ENCODE data around the gene CCNYL1.
"Not testable (repeated sequence)": the region's sequence is repeated elsewhere in the genome, so short reads cannot be mapped to it uniquely, and the experiment has no call there.

Gene CCNYL1

DNA sequence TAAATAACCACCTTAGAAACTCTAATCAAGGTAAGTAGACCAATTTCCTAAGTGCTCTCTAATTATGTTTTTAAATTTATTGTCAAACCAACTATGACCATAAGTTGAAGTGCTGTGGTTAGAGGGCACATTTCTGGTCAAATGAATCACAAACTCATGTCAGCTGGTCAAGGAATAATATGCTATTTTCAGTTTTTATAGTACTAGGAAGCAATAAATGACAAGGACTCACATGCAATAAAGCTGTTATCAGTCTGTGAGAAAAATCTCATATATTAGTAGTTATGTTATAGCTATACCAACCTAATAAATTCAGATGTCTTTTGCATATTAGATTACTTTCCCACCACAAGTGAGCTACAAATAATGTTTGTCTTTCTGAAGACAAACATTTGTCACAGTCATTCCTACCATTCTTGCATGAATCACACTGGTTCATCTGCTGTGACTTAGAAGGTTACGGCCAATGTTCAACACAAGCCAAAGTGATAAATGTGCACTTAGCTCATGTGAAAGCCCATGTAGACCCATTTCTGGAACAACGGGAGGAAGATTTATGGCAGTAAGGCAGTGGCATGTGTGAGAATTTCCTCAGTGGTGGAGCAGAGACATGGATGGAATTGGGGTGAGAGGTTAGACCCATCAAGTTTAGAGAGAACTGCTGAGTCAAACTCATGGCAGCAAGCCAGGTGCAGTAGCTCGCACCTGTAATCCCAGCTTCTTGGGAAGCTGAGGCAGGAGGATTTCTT lies 27.4 kb upstream of the CCNYL1 start:
- Histone ChIP-seq H3K27me3 (ENCODE audit: control insufficient read depth, insufficient read depth, low read length) (no peaks in the 10 kb centered on the region), H3K4me1 (ENCODE audit: control insufficient read depth, insufficient read depth, low read length) (no peaks in the 10 kb centered on the region), H3K9ac (ENCODE audit: low read length) (no peak overlapping the region), H3K36me3 (ENCODE audit: control insufficient read depth, insufficient read depth, low read length) (no peaks in the 10 kb centered on the region), H3K4me3 (ENCODE audit: low read length) (no peak overlapping the region), H3K9me3 (ENCODE audit: control insufficient read depth, low read length) (no peaks in the 10 kb centered on the region)

DNA sequence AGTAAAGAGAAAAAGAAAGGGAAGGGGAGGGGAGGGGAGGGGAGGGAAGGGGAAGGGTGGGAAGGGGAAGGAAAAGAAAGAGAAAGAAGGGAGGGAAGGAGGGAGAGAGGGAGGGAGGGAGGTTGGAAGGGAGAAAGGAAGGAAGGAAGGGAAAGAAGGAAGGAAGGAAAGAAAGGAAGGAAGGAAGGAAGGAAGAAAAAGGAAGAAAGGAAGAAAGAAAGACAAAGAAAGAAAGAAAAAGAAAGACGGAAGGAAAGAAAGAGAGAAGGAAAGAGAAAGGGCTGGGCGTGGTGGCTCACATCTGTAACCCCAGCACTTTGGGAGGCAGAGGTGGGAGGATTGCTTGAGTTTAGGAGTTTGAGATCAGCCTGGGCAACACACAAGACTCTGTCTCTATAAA lies 24.6 kb upstream of the CCNYL1 start:
- Histone ChIP-seq H3K36me3 (ENCODE audit: control insufficient read depth, insufficient read depth, low read length) (no peaks in the 10 kb centered on the region), H3K27me3 (ENCODE audit: control insufficient read depth, insufficient read depth, low read length) (no peaks in the 10 kb centered on the region), H3K9ac (ENCODE audit: low read length) (no peak overlapping the region), H3K9me3 (ENCODE audit: control insufficient read depth, low read length) (no peaks in the 10 kb centered on the region), H3K4me1 (ENCODE audit: control insufficient read depth, insufficient read depth, low read length) (no peaks in the 10 kb centered on the region), H3K4me3 (ENCODE audit: low read length) (no peak overlapping the region)

DNA sequence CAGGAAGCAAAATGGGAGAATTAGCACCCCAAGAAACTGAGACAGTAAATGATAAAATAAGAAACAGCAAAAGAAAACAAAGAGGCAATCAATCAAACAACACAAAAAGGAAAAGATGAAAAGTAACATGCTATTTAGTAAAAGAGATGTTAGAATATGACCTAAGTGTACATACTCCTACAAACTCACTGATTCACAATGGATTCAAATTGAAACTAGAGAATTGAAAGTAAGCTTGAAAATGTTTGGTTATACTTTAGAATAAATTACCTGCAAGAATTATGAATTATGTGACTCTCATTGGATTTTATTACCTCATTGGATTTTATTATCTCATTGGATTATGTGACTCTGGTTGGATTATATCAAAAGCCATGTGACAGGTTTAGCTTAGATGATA lies 22.8 kb upstream of the CCNYL1 start:
- H3K4me1 ChIP-seq (ENCODE audit: control insufficient read depth, insufficient read depth, low read length), result no peaks in the 10 kb centered on the region
- H3K9me3 ChIP-seq (ENCODE audit: control insufficient read depth, low read length), result no peaks in the 10 kb centered on the region
- no peak overlapping the region for H3K4me3 ChIP-seq (ENCODE audit: low read length)
- no peaks in the 10 kb centered on the region for H3K36me3 ChIP-seq (ENCODE audit: control insufficient read depth, insufficient read depth, low read length)
- no peak overlapping the region for H3K9ac ChIP-seq (ENCODE audit: low read length)
- H3K27me3 ChIP-seq (ENCODE audit: control insufficient read depth, insufficient read depth, low read length), result no peaks in the 10 kb centered on the region

DNA sequence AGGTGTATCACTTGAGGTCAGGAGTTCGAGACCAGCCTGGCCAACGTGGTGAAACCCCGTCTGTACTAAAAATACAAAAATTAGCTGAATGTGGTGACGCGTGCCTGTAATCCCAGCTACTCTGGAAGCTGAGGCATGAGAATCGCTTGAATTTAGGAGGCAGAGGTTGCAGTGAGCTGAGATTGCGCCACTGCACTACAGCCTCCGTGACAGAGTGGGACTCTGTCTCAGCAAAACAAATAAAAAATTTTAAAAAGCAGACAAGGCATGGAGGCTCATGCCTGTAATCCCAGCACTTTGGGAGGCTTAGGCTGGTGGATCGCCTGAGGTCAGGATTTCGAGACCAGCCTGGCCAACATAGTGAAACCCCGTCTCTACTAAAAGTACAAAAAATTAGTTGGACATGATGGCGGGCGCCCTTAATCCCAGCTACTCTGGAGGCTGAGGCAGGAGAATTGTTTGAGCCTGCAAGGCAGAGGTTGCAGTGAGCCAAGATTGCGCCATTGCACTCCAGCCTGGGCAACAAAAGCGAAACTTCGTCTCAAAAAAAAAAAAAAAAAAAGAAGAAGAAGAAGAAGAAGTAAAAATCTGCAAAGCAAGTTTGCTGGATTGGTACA lies 20.5 kb upstream of the CCNYL1 start:
- not testable (repeated sequence) for H3K4me1 ChIP-seq (ENCODE audit: control insufficient read depth, insufficient read depth, low read length); H3K36me3 ChIP-seq (ENCODE audit: control insufficient read depth, insufficient read depth, low read length); H3K4me3 ChIP-seq (ENCODE audit: low read length); H3K9me3 ChIP-seq (ENCODE audit: control insufficient read depth, low read length); H3K27me3 ChIP-seq (ENCODE audit: control insufficient read depth, insufficient read depth, low read length); H3K9ac ChIP-seq (ENCODE audit: low read length)

DNA sequence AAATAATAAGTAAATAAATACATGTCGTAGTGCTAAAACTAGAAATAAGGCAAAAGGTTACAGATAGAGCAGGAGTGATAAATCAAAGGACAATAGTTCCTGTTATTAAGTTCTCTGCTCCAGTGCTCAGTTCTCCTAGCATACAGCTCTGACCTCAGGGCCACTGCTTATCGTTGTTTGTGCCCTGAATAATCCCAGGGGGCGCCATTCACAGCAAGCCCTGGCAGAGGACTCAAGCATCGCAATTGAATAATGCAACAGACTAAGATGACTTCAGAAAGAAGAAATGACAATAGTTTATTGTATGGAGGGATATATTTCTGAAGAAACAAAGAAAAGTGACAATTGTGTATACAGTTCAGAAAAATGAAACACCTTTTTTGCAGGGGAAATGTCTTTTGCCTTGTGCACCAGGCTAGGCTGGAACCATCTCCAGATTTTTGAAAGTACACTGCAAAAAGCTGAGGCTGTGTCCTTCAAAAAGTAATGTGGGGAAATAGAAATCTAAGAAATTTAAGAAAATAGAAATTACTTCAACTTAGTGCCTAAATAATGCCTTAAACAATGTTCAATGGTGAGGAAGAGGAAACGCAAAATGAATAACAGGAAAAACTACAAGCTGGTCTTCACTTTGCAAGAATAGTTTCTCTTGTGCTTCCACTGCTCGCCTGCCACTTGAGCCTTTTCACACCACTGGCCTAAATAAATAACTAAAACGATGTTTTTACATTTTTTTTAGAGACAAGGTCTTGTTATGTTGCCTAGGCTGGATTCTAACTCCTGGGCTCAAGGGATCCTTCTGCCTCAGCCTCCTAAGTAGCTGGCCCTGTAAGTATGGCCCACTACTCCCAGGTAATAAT lies 19.0 kb upstream of the CCNYL1 start:
- H3K9ac ChIP-seq (ENCODE audit: low read length), result no peak overlapping the region
- H3K36me3 ChIP-seq (ENCODE audit: control insufficient read depth, insufficient read depth, low read length), result no peaks in the 10 kb centered on the region
- H3K9me3 ChIP-seq (ENCODE audit: control insufficient read depth, low read length), result no peaks in the 10 kb centered on the region
- H3K4me1 ChIP-seq (ENCODE audit: control insufficient read depth, insufficient read depth, low read length), result no peaks in the 10 kb centered on the region
- H3K27me3 ChIP-seq (ENCODE audit: control insufficient read depth, insufficient read depth, low read length), result no peaks in the 10 kb centered on the region
- H3K4me3 ChIP-seq (ENCODE audit: low read length), result no peak overlapping the region

DNA sequence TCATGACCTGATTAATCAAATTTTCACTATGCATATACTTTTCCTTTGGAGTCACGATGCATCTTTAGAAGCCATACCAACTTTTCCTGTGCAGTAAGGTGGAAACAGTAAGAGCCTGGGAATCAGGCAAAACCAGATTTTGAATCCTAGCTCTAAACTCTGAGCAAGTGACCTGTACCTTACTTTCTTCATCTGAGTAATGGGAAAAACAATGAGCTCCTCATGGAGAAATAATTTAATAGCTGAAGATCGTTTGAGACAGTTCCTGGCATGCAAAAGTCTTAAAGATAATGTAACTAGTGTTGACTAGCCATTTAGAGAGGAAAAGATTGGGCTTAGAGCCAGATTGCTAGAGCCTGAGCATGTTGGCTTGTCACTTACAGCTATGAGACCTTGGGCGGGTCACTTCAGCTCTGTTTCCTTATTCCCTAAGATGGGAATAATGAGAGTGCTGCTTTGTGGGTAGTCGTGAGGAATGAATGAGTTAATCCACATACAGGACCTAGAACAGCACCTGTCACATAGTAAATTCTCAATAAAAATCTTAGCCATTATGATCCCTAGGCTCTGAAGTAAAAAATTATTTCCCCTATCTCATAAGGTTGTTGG lies 17.7 kb upstream of the CCNYL1 start:
- no peak overlapping the region for H3K9ac ChIP-seq (ENCODE audit: low read length)
- no peaks in the 10 kb centered on the region for H3K4me1 ChIP-seq (ENCODE audit: control insufficient read depth, insufficient read depth, low read length)
- H3K36me3 ChIP-seq (ENCODE audit: control insufficient read depth, insufficient read depth, low read length), result no peaks in the 10 kb centered on the region
- H3K27me3 ChIP-seq (ENCODE audit: control insufficient read depth, insufficient read depth, low read length), result no peaks in the 10 kb centered on the region
- H3K9me3 ChIP-seq (ENCODE audit: control insufficient read depth, low read length), result no peaks in the 10 kb centered on the region
- H3K4me3 ChIP-seq (ENCODE audit: low read length), result no peak overlapping the region

DNA sequence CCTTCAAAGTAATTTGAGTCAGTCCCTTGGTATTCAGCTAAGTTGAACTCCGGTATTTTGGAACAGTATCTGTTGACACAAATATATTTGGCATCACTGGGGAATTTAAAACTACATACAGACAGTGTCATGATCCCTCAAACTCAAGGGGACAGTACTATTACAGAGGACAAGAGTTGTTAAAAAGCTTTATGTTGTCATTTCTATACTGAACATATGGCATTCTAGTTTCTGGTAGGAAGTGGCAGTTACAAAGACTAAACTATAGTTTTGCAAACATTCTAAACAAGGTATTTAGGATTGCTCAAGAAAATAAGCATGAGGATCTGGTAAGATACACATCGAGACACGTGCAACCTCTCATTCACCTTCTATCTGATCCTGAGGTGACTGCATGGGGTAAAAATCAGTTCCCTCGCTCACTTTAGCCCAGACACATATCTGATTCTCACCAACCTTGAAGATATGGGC lies 16.6 kb upstream of the CCNYL1 start:
- no peaks in the 10 kb centered on the region for H3K36me3 ChIP-seq (ENCODE audit: control insufficient read depth, insufficient read depth, low read length)
- no peaks in the 10 kb centered on the region for H3K9me3 ChIP-seq (ENCODE audit: control insufficient read depth, low read length)
- H3K4me3 ChIP-seq (ENCODE audit: low read length), result no peak overlapping the region
- H3K9ac ChIP-seq (ENCODE audit: low read length), result no peak overlapping the region
- no peaks in the 10 kb centered on the region for H3K4me1 ChIP-seq (ENCODE audit: control insufficient read depth, insufficient read depth, low read length)
- no peaks in the 10 kb centered on the region for H3K27me3 ChIP-seq (ENCODE audit: control insufficient read depth, insufficient read depth, low read length)

DNA sequence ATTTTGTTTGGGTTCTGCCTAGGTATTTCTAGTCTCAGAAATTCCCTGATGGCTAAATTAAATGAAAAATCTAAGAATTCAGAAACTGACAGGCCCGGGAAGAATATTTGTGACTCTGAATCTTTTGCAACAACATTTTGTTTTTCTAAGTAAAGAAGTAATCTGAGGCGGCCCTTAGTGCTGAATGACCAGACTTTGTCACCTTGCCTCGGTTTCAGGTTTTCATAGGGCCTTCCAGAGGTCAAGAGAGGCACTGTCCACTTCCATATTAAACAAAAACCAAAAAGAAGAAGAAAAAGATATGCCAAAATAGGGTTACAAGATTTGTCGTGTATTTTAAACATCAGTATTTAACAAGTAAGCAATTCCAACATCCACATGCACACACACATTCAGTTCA lies 16.1 kb upstream of the CCNYL1 start:
- Histone ChIP-seq H3K27me3 (ENCODE audit: control insufficient read depth, insufficient read depth, low read length) (no peaks in the 10 kb centered on the region), H3K4me3 (ENCODE audit: low read length) (no peak overlapping the region)

DNA sequence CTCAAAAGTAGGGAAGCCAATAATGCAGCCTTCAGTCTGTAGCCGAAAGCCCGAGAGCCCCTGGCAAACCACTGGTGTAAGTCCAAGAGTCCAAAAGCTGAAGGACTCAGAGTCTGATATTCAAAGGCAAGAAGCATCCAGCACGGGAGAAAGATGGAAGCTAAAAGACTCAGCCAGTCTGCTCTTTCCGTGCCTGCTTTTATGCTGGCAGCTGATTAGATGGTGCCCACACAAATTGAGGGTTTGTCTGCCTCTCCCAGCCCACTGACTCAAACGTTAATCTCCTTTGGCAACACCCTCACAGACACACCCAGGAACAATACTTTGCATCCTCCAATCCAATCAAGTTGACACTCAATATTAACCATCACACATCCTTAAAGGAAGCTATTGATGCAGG lies 14.5 kb upstream of the CCNYL1 start:
- H3K4me3 ChIP-seq (ENCODE audit: low read length); H3K9me3 ChIP-seq (ENCODE audit: control insufficient read depth, low read length); H3K36me3 ChIP-seq (ENCODE audit: control insufficient read depth, insufficient read depth, low read length); H3K27me3 ChIP-seq (ENCODE audit: control insufficient read depth, insufficient read depth, low read length); H3K9ac ChIP-seq (ENCODE audit: low read length); H3K4me1 ChIP-seq (ENCODE audit: control insufficient read depth, insufficient read depth, low read length): not testable (repeated sequence)

More for the DNA sequence above, 16.1 kb upstream of the CCNYL1 start:
- H3K9ac ChIP-seq (ENCODE audit: low read length), result no peak overlapping the region
- H3K9me3 ChIP-seq (ENCODE audit: control insufficient read depth, low read length), result no peaks in the 10 kb centered on the region
- H3K4me1 ChIP-seq (ENCODE audit: control insufficient read depth, insufficient read depth, low read length), result no peaks in the 10 kb centered on the region
- no peaks in the 10 kb centered on the region for H3K36me3 ChIP-seq (ENCODE audit: control insufficient read depth, insufficient read depth, low read length)

DNA sequence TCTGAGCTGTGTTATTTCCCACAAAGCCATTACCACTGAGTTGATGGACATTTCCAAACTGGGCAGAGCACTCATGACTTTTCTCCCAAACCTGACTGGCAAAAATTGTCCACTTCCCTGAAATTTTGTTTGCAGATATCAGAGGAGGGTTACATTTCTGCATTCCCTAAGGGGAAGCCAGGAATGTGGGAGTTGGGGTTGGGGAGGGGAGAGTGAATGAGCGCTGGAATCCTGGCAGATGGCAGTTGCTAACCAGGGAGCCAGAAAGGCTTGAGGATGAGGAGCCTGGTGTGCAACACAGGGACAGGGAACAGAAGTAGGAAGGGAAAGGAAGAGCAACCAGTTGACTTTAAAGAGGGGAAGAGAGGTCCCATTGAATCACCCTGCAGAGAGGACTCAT lies 14.0 kb upstream of the CCNYL1 start:
- no peaks in the 10 kb centered on the region for H3K4me1 ChIP-seq (ENCODE audit: control insufficient read depth, insufficient read depth, low read length)
- no peaks in the 10 kb centered on the region for H3K27me3 ChIP-seq (ENCODE audit: control insufficient read depth, insufficient read depth, low read length)
- no peak overlapping the region for H3K9ac ChIP-seq (ENCODE audit: low read length)
- H3K9me3 ChIP-seq (ENCODE audit: control insufficient read depth, low read length), result no peaks in the 10 kb centered on the region
- no peaks in the 10 kb centered on the region for H3K36me3 ChIP-seq (ENCODE audit: control insufficient read depth, insufficient read depth, low read length)
- H3K4me3 ChIP-seq (ENCODE audit: low read length), result no peak overlapping the region

DNA sequence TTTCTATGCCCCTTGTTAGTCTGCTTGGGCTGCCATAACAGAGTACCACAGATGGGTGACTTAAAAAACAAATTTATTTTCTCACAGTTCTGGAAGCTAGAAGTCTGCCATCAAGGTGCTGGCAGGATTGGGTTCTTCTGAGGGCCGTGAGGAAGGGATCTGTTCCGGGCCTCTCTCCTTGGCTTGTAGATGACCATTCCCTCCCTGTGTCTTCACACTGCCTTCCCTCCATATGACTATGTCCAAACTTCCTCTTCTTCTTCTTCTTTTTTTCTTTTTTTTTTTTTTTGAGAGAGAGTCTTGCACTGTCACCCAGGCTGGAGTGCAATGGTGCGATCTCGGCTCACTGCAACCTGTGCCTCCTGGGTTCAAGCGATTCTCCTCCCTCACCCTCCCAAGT lies 13.1 kb upstream of the CCNYL1 start:
- no peak overlapping the region for H3K9ac ChIP-seq (ENCODE audit: low read length)
- H3K4me3 ChIP-seq (ENCODE audit: low read length), result no peak overlapping the region
- no peaks in the 10 kb centered on the region for H3K36me3 ChIP-seq (ENCODE audit: control insufficient read depth, insufficient read depth, low read length)
- no peaks in the 10 kb centered on the region for H3K9me3 ChIP-seq (ENCODE audit: control insufficient read depth, low read length)
- no peaks in the 10 kb centered on the region for H3K4me1 ChIP-seq (ENCODE audit: control insufficient read depth, insufficient read depth, low read length)
- H3K27me3 ChIP-seq (ENCODE audit: control insufficient read depth, insufficient read depth, low read length), result no peaks in the 10 kb centered on the region

DNA sequence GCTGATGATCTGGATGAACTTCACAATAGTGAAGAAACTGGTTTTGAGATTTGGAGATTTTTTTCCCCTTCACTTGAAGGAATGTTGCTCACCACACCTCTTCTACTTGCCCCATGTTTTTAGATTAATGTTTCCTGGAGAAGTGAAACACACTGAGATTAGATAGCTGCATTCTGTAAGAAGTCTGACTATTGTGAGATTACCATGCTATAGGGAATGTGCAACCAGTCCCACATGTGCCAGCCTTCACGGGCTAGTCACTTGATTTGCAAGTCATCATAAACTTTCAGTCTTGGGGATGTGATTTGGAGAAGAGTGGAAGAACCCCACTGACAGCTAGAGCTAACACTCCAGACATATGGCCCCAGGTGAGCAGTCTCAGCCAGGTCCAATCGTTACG lies 7.4 kb upstream of the CCNYL1 start:
- H3K4me3 ChIP-seq (ENCODE audit: low read length), result no peak overlapping the region
- H3K4me1 ChIP-seq (ENCODE audit: control insufficient read depth, insufficient read depth, low read length), result peaks cover 11% of the 10 kb centered on the region
- no peaks in the 10 kb centered on the region for H3K36me3 ChIP-seq (ENCODE audit: control insufficient read depth, insufficient read depth, low read length)
- no peaks in the 10 kb centered on the region for H3K27me3 ChIP-seq (ENCODE audit: control insufficient read depth, insufficient read depth, low read length)
- H3K9ac ChIP-seq (ENCODE audit: low read length), result no peak overlapping the region
- no peaks in the 10 kb centered on the region for H3K9me3 ChIP-seq (ENCODE audit: control insufficient read depth, low read length)
